HepG2 (cell line): ENCODE results near the gene GAL3ST2. TPM values are rescaled to one million over a fixed set of nuclear protein-coding genes. Genes with fewer than 3 reads are reported as not detected.
A peak's percentile ranks its signal among the peaks of the same experiment; 100 is the strongest.

Source experiments
- ARNT2 ChIP-seq: sonication (generic); formaldehyde crosslinking; IDR thresholded peaks from 2 replicates; pipeline ENCODE4 v1.8.0; 2022; ENCODE audit warnings: mild to moderate bottlenecking, low read depth, missing genetic modification reagents, moderate library complexity
- CTCF ChIP-seq: sonication (generic); formaldehyde crosslinking; IDR thresholded peaks from 2 replicates; pipeline ENCODE4 v1.5.0; 2020; ENCODE audit warnings: mild to moderate bottlenecking, missing genetic modification reagents, moderate library complexity
- DMAP1 ChIP-seq: IDR thresholded peaks from 2 replicates; pipeline ENCODE4 v1.6.1; 2016
- DNMT1 ChIP-seq: sonication (generic); formaldehyde crosslinking; IDR thresholded peaks from 2 replicates; pipeline ENCODE4 v1.5.1; 2020; ENCODE audit warnings: mild to moderate bottlenecking, missing genetic modification reagents
- ELK4 ChIP-seq: sonication (generic); formaldehyde crosslinking; IDR thresholded peaks from 2 replicates; pipeline ENCODE4 v1.9.0; 2021; ENCODE audit warnings: missing genetic modification reagents, borderline replicate concordance
- GRHL1 ChIP-seq: sonication (generic); formaldehyde crosslinking; conservative IDR thresholded peaks from 2 replicates; pipeline ENCODE4 v1.8.0; 2022; ENCODE audit warnings: missing genetic modification reagents
- PATZ1 ChIP-seq: sonication (generic); formaldehyde crosslinking; IDR thresholded peaks from 2 replicates; pipeline ENCODE4 v1.4.0; 2020; ENCODE audit warnings: missing genetic modification reagents
- RCOR2 ChIP-seq: IDR thresholded peaks from 2 replicates; pipeline ENCODE4 v1.6.1; 2016; ENCODE audit warnings: missing biosample characterization, missing genetic modification reagents
- RORA ChIP-seq: sonication (generic); formaldehyde crosslinking; IDR thresholded peaks from 2 replicates; pipeline ENCODE4 v1.5.0; 2020; ENCODE audit warnings: mild to moderate bottlenecking, missing genetic modification reagents, moderate library complexity
- ZNF142 ChIP-seq: sonication (generic); formaldehyde crosslinking; IDR thresholded peaks from 2 replicates; pipeline ENCODE4 v1.4.0; 2020; ENCODE audit warnings: missing genetic modification reagents
- ZNF549 ChIP-seq: sonication (generic); formaldehyde crosslinking; IDR thresholded peaks from 2 replicates; pipeline ENCODE4 v1.5.0; 2020; ENCODE audit warnings: missing genetic modification reagents
- ZNF652 ChIP-seq: IDR thresholded peaks from 2 replicates; pipeline ENCODE4 v1.6.1; 2016; ENCODE audit warnings: low read depth, borderline replicate concordance
- ZSCAN21 ChIP-seq: sonication (generic); formaldehyde crosslinking; IDR thresholded peaks from 2 replicates; pipeline ENCODE4 v1.8.0; 2022; ENCODE audit warnings: mild to moderate bottlenecking, missing genetic modification reagents, moderate library complexity, borderline replicate concordance
- polyA plus RNA-seq, 8 experiments: library from polyadenylated mRNA; depleted of rRNA in 3 of 8; stranded (reverse) in 7 of 8; unstranded in 1 of 8; fragments of >200 nt; fragmentation: Illumina TruSeq in 4 of 8; extraction: Trizol in 4 of 8; gene quantifications; 2 replicates each; pipeline versions ENCODE4 v1.2.1 to v1.2.3, GENCODE V29; 2011 to 2016; ENCODE audit warnings: low read depth in 4 of 8, missing spikeins in 1 of 8, mixed read lengths in 1 of 8; ENCODE audit not compliant: insufficient read depth in 1 of 8
- total RNA-seq, 5 experiments: library from RNA; depleted of rRNA; stranded (reverse); fragments of >200 nt; fragmentation: Illumina TruSeq; extraction: Trizol; gene quantifications; 2 replicates each; pipeline ENCODE4 v1.2.3, GENCODE V29; 2016; ENCODE audit warnings: low read depth in 1 of 5
- TF ChIP-seq, protein P1 (sequence below): IDR thresholded peaks from 2 replicates; pipeline ENCODE4 v1.6.1; 2016; ENCODE audit warnings: missing genetic modification reagents, missing compliant biosample characterization
- TF ChIP-seq, protein P2 (sequence below): IDR thresholded peaks from 2 replicates; pipeline ENCODE4 v1.6.1; 2016; ENCODE audit warnings: control low read depth

GAL3ST2 gene
- total and polyA plus RNA-seq, 2 of the 13 experiments (the other 11 are each of a cell fraction or from before 2014, with no cell fraction given): 0.17 to 0.20 TPM

GRCh38 chr2:241818943-241819270 is 42.3 kb downstream of the GAL3ST2 start (continued):
- TF ChIP-seq PATZ1 (CRISPR knock-in tag): peak; percentile 58
- peak; percentile 95 for TF ChIP-seq ARNT2
- TF ChIP-seq ELK4: no peak
- peak; percentile 81; the same call in 1 of the 2 replicates for TF ChIP-seq DMAP1
- TF ChIP-seq, protein P1, sequence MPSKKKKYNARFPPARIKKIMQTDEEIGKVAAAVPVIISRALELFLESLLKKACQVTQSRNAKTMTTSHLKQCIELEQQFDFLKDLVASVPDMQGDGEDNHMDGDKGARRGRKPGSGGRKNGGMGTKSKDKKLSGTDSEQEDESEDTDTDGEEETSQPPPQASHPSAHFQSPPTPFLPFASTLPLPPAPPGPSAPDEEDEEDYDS: peak; percentile 43; the same call in 1 of the 2 replicates
- TF ChIP-seq ZNF142 (CRISPR knock-in tag): peak; percentile 66; the same call in 1 of the 2 replicates
- peak; percentile 88 for TF ChIP-seq RCOR2 (CRISPR knock-in tag)
- TF ChIP-seq, protein P2, sequence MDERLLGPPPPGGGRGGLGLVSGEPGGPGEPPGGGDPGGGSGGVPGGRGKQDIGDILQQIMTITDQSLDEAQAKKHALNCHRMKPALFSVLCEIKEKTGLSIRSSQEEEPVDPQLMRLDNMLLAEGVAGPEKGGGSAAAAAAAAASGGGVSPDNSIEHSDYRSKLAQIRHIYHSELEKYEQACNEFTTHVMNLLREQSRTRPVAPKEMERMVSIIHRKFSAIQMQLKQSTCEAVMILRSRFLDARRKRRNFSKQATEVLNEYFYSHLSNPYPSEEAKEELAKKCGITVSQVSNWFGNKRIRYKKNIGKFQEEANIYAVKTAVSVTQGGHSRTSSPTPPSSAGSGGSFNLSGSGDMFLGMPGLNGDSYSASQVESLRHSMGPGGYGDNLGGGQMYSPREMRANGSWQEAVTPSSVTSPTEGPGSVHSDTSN (CRISPR knock-in tag): 0 out of 2 replicates have a peak, but pooled peaks have one; percentile 27
- TF ChIP-seq RORA (CRISPR knock-in tag): no peak
- no peak for TF ChIP-seq ZNF652 (CRISPR knock-in tag)
- peak; percentile 76; the same call in 1 of the 2 replicates for TF ChIP-seq DNMT1
- peak; percentile 80; the same call in 1 of the 2 replicates for TF ChIP-seq ZSCAN21 (CRISPR knock-in tag)
- TF ChIP-seq GRHL1: no peak
- peak; percentile 53 for TF ChIP-seq CTCF (CRISPR knock-in tag)
- TF ChIP-seq ZNF549 (CRISPR knock-in tag): no peak
